HEK293 (cell line): ENCODE results near the gene ARPC1A.
"Not testable (repeated sequence)": the region's sequence is repeated elsewhere in the genome, so short reads cannot be mapped to it uniquely, and the experiment has no call there.

Experiments
- GLIS1 ChIP-seq: fragments of 450-650 bp; formaldehyde crosslinking; IDR thresholded peaks from 2 replicates; pipeline ENCODE4 v1.5.1; 2016; ENCODE audit warnings: missing biosample characterization, missing genetic modification characterization
- SETDB1 ChIP-seq: IDR thresholded peaks from one replicate; pipeline ENCODE4 v1.6.1; 2017; ENCODE audit warnings: mild to moderate bottlenecking, low read length, moderate library complexity, mixed read lengths; ENCODE audit not compliant: insufficient read length
- TRIM28 ChIP-seq: IDR thresholded peaks from 2 replicates; pipeline ENCODE4 v1.6.1; 2011; ENCODE audit warnings: low read length, control low read depth, borderline replicate concordance
- ZNF175 ChIP-seq: fragments of 450-650 bp; formaldehyde crosslinking; IDR thresholded peaks from 2 replicates; pipeline ENCODE4 v1.5.1; 2016; ENCODE audit warnings: missing biosample characterization, missing genetic modification characterization
- ZNF23 ChIP-seq: fragments of 450-650 bp; formaldehyde crosslinking; IDR thresholded peaks from 2 replicates; pipeline ENCODE4 v1.5.1; 2016; ENCODE audit warnings: missing biosample characterization, missing genetic modification characterization, borderline replicate concordance
- ZNF248 ChIP-seq: fragments of 450-650 bp; formaldehyde crosslinking; IDR thresholded peaks from 2 replicates; pipeline ENCODE4 v1.5.1; 2017; ENCODE audit warnings: missing biosample characterization, missing genetic modification characterization
- ZNF274 ChIP-seq, 2 experiments: fragments of 200-500 bp in 1 of 2; fragments of 450-650 bp in 1 of 2; sonication (Bioruptor generic) in 1 of 2; formaldehyde crosslinking in 1 of 2; IDR thresholded peaks; 2 replicates each; pipeline versions ENCODE4 v1.5.1 to v1.6.1; 2014 to 2016; ENCODE audit warnings: borderline replicate concordance in 1 of 2, inconsistent platforms in 1 of 2, low read length in 1 of 2, missing biosample characterization in 1 of 2, missing genetic modification characterization in 1 of 2
- TF ChIP-seq, protein P1 (sequence below): fragments of 450-650 bp; formaldehyde crosslinking; IDR thresholded peaks from 2 replicates; pipeline ENCODE4 v1.5.1; 2016; ENCODE audit warnings: missing biosample characterization, missing genetic modification characterization
- TF ChIP-seq, protein P2 (sequence below): fragments of 450-650 bp; formaldehyde crosslinking; IDR thresholded peaks from 2 replicates; pipeline ENCODE4 v1.5.1; 2016; ENCODE audit warnings: missing biosample characterization, missing genetic modification characterization

DNA sequence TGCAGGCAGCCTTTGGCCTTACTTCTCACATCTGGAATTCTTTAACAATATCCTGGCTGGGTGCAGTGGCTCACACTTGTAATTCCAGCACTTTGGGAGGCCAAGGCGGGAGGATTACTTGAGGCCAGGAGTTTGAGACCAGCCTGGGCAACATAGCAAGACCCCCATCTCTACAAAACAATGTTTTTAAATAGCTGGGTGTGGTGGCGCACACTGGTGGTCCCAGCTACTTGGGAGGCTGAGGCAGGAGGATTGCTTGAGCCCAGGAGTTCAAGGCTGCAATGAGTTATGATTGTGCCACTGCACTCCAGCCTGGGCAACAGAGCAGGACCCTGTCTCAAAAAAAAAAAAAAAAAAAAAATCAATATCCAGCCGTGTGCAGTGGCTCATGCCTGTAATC lies 35.5 kb upstream of the ARPC1A start:
- TF ChIP-seq ZNF23 (tag by site-specific recombination); GLIS1 (tag by site-specific recombination); ZNF175 (tag by site-specific recombination); ZNF248 (tag by site-specific recombination); ZNF274 (IDR thresholded peaks at IDR 0.05; ENCODE audit: low read length); ZNF274 (tag by site-specific recombination; IDR thresholded peaks at IDR 0.05; ENCODE audit: borderline replicate concordance); SETDB1; TRIM28: not testable (repeated sequence)
- TF ChIP-seq, protein P1, sequence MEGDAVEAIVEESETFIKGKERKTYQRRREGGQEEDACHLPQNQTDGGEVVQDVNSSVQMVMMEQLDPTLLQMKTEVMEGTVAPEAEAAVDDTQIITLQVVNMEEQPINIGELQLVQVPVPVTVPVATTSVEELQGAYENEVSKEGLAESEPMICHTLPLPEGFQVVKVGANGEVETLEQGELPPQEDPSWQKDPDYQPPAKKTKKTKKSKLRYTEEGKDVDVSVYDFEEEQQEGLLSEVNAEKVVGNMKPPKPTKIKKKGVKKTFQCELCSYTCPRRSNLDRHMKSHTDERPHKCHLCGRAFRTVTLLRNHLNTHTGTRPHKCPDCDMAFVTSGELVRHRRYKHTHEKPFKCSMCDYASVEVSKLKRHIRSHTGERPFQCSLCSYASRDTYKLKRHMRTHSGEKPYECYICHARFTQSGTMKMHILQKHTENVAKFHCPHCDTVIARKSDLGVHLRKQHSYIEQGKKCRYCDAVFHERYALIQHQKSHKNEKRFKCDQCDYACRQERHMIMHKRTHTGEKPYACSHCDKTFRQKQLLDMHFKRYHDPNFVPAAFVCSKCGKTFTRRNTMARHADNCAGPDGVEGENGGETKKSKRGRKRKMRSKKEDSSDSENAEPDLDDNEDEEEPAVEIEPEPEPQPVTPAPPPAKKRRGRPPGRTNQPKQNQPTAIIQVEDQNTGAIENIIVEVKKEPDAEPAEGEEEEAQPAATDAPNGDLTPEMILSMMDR (tag by site-specific recombination): not testable (repeated sequence)
- TF ChIP-seq, protein P2, sequence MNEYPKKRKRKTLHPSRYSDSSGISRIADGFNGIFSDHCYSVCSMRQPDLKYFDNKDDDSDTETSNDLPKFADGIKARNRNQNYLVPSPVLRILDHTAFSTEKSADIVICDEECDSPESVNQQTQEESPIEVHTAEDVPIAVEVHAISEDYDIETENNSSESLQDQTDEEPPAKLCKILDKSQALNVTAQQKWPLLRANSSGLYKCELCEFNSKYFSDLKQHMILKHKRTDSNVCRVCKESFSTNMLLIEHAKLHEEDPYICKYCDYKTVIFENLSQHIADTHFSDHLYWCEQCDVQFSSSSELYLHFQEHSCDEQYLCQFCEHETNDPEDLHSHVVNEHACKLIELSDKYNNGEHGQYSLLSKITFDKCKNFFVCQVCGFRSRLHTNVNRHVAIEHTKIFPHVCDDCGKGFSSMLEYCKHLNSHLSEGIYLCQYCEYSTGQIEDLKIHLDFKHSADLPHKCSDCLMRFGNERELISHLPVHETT (tag by site-specific recombination): not testable (repeated sequence)
